B cell (primary cell): ENCODE results near the gene PLSCR3. TPM values are rescaled to one million over a fixed set of nuclear protein-coding genes. Genes with fewer than 3 reads are reported as not detected.

Source experiments
- ATAC-seq: fragments of 200-7000 bp; cut with Tn5 transposase; one replicate; pipeline ENCODE4 v1.10.0; 2021; ENCODE audit warnings: low read depth, mild to moderate bottlenecking, moderate number of reproducible peaks, moderate library complexity
- CTCF ChIA-PET: fragments of 350-600 bp; sonication (Branson Sonifier 250); formaldehyde crosslinking; loops from one replicate; lab custom pipeline; 2021; ENCODE audit warnings: antibody characterized with exemption, inconsistent platforms; lab: Charles Lee
- POLR2A ChIA-PET: fragments of 350-600 bp; sonication (Branson Sonifier 250); formaldehyde crosslinking; loops from one replicate; lab custom pipeline; 2021; ENCODE audit warnings: antibody characterized with exemption; lab: Charles Lee
- DNase-seq: peaks from one replicate; pipeline ENCODE4 v3.0.0; 2013
- H2AFZ ChIP-seq: 2 replicates; pipeline ENCODE4 v1.6.1; 2012; ENCODE audit warnings: mild to moderate bottlenecking, low read depth, low read length; ENCODE audit not compliant: insufficient read depth, poor library complexity, severe bottlenecking
- H3K27ac ChIP-seq, 2 donors: 1 replicate in 1 of 2; 2 replicates in 1 of 2; pipeline ENCODE4 v1.5.1; 2012 to 2013; ENCODE audit warnings: low read length in 2 of 2, mild to moderate bottlenecking in 2 of 2, moderate library complexity in 1 of 2
- H3K27me3 ChIP-seq, 4 experiments: fragments of 200-600 bp in 1 of 4; sonication (generic) in 1 of 4; replicated peaks in 1 of 4; 1 replicate in 2 of 4; 2 replicates in 2 of 4; pipeline versions ENCODE4 v1.6.1 to v1.7.0; 2013 to 2016; ENCODE audit warnings: low read length in 3 of 4, mild to moderate bottlenecking in 2 of 4, mixed read lengths in 1 of 4, moderate library complexity in 1 of 4; ENCODE audit not compliant: insufficient read depth in 4 of 4, control insufficient read depth in 3 of 4; ENCODE audit errors: control extremely low read depth in 1 of 4
- H3K36me3 ChIP-seq, 2 experiments: replicated peaks in 1 of 2; 1 replicate in 1 of 2; 2 replicates in 1 of 2; pipeline versions ENCODE4 v1.6.1 to v1.7.1; 2013; ENCODE audit warnings: low read length in 1 of 2; ENCODE audit not compliant: insufficient read depth in 2 of 2, control insufficient read depth in 1 of 2; ENCODE audit errors: control extremely low read depth in 1 of 2, extremely low read depth in 1 of 2
- H3K4me1 ChIP-seq, 2 donors: fragments of 200-600 bp in 1 of 2; sonication (generic) in 1 of 2; 1 replicate in 1 of 2; 2 replicates in 1 of 2; pipeline versions ENCODE4 v1.5.1 to v1.6.1; 2013 to 2017; ENCODE audit warnings: low read length in 2 of 2; ENCODE audit not compliant: control insufficient read depth in 2 of 2, insufficient read depth in 2 of 2
- H3K4me2 ChIP-seq: replicated peaks from 2 replicates; pipeline ENCODE3; 2012; ENCODE audit warnings: mild to moderate bottlenecking, low read depth, low read length; ENCODE audit not compliant: poor library complexity, severe bottlenecking
- H3K4me3 ChIP-seq, 5 experiments: fragments of 200-600 bp in 1 of 5; sonication (generic) in 1 of 5; 1 replicate in 3 of 5; 2 replicates in 2 of 5; pipeline versions ENCODE4 v1.5.1 to v1.7.0; 2011 to 2016; ENCODE audit warnings: low read length in 4 of 5, mild to moderate bottlenecking in 4 of 5, low read depth in 2 of 5, control low read depth in 1 of 5, moderate library complexity in 1 of 5; ENCODE audit not compliant: insufficient read depth in 1 of 5; ENCODE audit errors: control extremely low read depth in 1 of 5, extremely low read depth in 1 of 5
- H3K79me2 ChIP-seq: fragments of 200-600 bp; sonication (generic); one replicate; pipeline ENCODE4 v1.6.0; 2016; ENCODE audit warnings: low read length; ENCODE audit not compliant: control insufficient read depth, insufficient read depth
- H3K9ac ChIP-seq: fragments of 200-600 bp; sonication (generic); 2 replicates; pipeline ENCODE4 v1.6.1; 2017; ENCODE audit warnings: mild to moderate bottlenecking, low read length, moderate library complexity
- H3K9me3 ChIP-seq, 3 donors: one replicate each; pipeline versions ENCODE4 v1.6.1 to v1.7.1; 2013; ENCODE audit warnings: low read length in 2 of 3; ENCODE audit not compliant: control insufficient read depth in 2 of 3, insufficient read depth in 1 of 3; ENCODE audit errors: control extremely low read depth in 1 of 3
- H4K20me1 ChIP-seq: 2 replicates; pipeline ENCODE4 v1.6.0; 2012; ENCODE audit warnings: mild to moderate bottlenecking, low read length; ENCODE audit not compliant: insufficient read depth, control insufficient read depth, poor library complexity, severe bottlenecking
- H3K27ac Mint-ChIP-seq: one replicate; pipeline ENCODE4 v1.8.0; 2021; ENCODE audit warnings: mixed read lengths
- H3K27me3 Mint-ChIP-seq: one replicate; pipeline ENCODE4 v1.8.0; 2021; ENCODE audit warnings: mixed read lengths
- H3K4me1 Mint-ChIP-seq: one replicate; pipeline ENCODE4 v1.8.0; 2021; ENCODE audit warnings: mixed read lengths
- H3K4me3 Mint-ChIP-seq: one replicate; pipeline ENCODE4 v1.8.0; 2021; ENCODE audit warnings: mixed read lengths
- H3K9me3 Mint-ChIP-seq: one replicate; pipeline ENCODE4 v1.8.0; 2022; ENCODE audit warnings: mixed read lengths; ENCODE audit not compliant: insufficient read depth
- CTCF ChIP-seq: fragments of 200-600 bp; IDR thresholded peaks from one replicate; pipeline ENCODE4 v1.8.0; 2022; ENCODE audit warnings: antibody characterized with exemption, mild to moderate bottlenecking
- EZH2 ChIP-seq: IDR thresholded peaks from 2 replicates; pipeline ENCODE4 v1.6.1; 2012; ENCODE audit warnings: borderline replicate concordance, low read depth, mild to moderate bottlenecking, moderate library complexity, low read length; ENCODE audit not compliant: insufficient read depth, poor library complexity, severe bottlenecking
- WGBS: methylation state at CpG from one replicate; pipeline ENCODE4 v1.1.5; 2013; ENCODE audit warnings: missing lambda C conversion rate; ENCODE audit not compliant: insufficient coverage; 5-methylcytosine and 5-hydroxymethylcytosine counted together
- intact Hi-C: fragments of 100-400 bp; cut with micrococcal nuclease; formaldehyde crosslinking; loops from one replicate; pipeline ENCODE4 v1.10.0; 2022
- polyA plus RNA-seq: library from polyadenylated mRNA; depleted of rRNA; stranded (reverse); fragments of >200 nt; gene quantifications from 2 replicates; pipeline ENCODE4 v1.2.3, GENCODE V29; 2012
- total RNA-seq, 2 donors: library from RNA; stranded (reverse); fragments of 120-200 nt in 1 of 2; gene quantifications; 1 replicate in 1 of 2; 2 replicates in 1 of 2; pipeline versions ENCODE4 v1.2.3 to v1.2.4, GENCODE V29; 2013 to 2022

PLSCR3 gene
- total and polyA plus RNA-seq, 2 donors (not counting 1 experiment from before 2014, with no cell fraction given), result 31.6 to 122 TPM

- no peak overlapping the region for H3K4me3 ChIP-seq
- H3K27ac Mint-ChIP-seq, result no peak overlapping the region
- ChIA-PET CTCF (no interaction called here), POLR2A (interaction anchor here (0.7 kb wide), 1 partner anchor 33 kb away, joined by 3 read pairs; no protein-coding TSS in a partner anchor)
- ATAC-seq (no peak), DNase-seq (no peak)
- no peaks in the 10 kb centered on the region for H3K36me3 ChIP-seq
- no peak overlapping the region for H2AFZ ChIP-seq
- H3K27me3 Mint-ChIP-seq, result peaks cover 11% of the 10 kb centered on the region
- H3K9ac ChIP-seq, result no peak overlapping the region
- over 99% methylated on average over 16 of the region's 16 CpGs for WGBS
- intact Hi-C loops, result no loop called here
- H3K4me1 ChIP-seq, result no peaks in the 10 kb centered on the region
- peaks cover 0 to 3% (median 0%) of the 10 kb centered on the region in 4 experiments for H3K27me3 ChIP-seq
- no peak overlapping the region for H3K4me2 ChIP-seq
- no peaks in the 10 kb centered on the region for H3K9me3 ChIP-seq
- H3K4me3 Mint-ChIP-seq, result no peak overlapping the region
- TF ChIP-seq CTCF (no peak), EZH2 (no peak)
- no peaks in the 10 kb centered on the region for H3K4me1 Mint-ChIP-seq
- no peaks in the 10 kb centered on the region for H3K79me2 ChIP-seq
- H3K27ac ChIP-seq, result no peak overlapping the region
- no peaks in the 10 kb centered on the region for H3K9me3 Mint-ChIP-seq
- H4K20me1 ChIP-seq, result no peaks in the 10 kb centered on the region
Observed at GRCh38 chr17:7421186-7421585, 26.9 kb upstream of the PLSCR3 start.

- Histone ChIP-seq H3K36me3 (no peaks in the 10 kb centered on the region), H3K27ac (no peak within 1 kb of the TSS), H3K9me3 (no peaks in the 10 kb centered on the region), H3K79me2 (no peaks in the 10 kb centered on the region), H3K9ac (no peak within 1 kb of the TSS), H3K4me1 (no peaks in the 10 kb centered on the region), H3K4me3 (no peak within 1 kb of the TSS), H4K20me1 (no peaks in the 10 kb centered on the region), H3K4me2 (no peak within 1 kb of the TSS), H2AFZ (no peak within 1 kb of the TSS), H3K27me3 (peaks cover 0 to under 1% (median 0%) of the 10 kb centered on the region in 4 experiments)
- no peak within 1 kb of the TSS for H3K27ac Mint-ChIP-seq
- H3K9me3 Mint-ChIP-seq, result no peaks in the 10 kb centered on the region
- no peak for ATAC-seq
- peaks cover 8% of the 10 kb centered on the region for H3K27me3 Mint-ChIP-seq
- H3K4me3 Mint-ChIP-seq, result no peak within 1 kb of the TSS
- no peaks in the 10 kb centered on the region for H3K4me1 Mint-ChIP-seq
- no peak for DNase-seq
- ChIA-PET POLR2A (no interaction called here), CTCF (interaction anchor here (1.5 kb wide), 1 partner anchor 17 kb away, joined by 3 read pairs; no protein-coding TSS in a partner anchor)
- intact Hi-C loops, result no loop called here
- TF ChIP-seq CTCF (no peak), EZH2 (no peak)
- 90% methylated on average over 12 of the region's 17 CpGs for WGBS
Observed at GRCh38 chr17:7419819-7420610, 25.7 kb upstream of the PLSCR3 start, which contains the start of gene SPEM1. TSS of gene SPEM1 (plus strand) at chr17:7420324. CDS start at chr17:7420385, 61 bp downstream.
